Left colon (tissue), 2 donors: ENCODE measurements around the gene CADPS. TPM values are rescaled to one million over a fixed set of nuclear protein-coding genes. Genes with fewer than 3 reads are reported as not detected.

Experiments
- ATAC-seq: fragments of 200-7000 bp; cut with Tn5 transposase; one replicate; pipeline ENCODE4 v1.9.1; 2020; ENCODE audit warnings: mild to moderate bottlenecking, moderate library complexity
- DNase-seq, 2 donors: peaks; one replicate each; pipeline ENCODE4 v3.0.0-alpha.2; 2020
- intact Hi-C, 2 donors: fragments of 100-400 bp; cut with DNase I in 1 of 2; cut with micrococcal nuclease in 1 of 2; formaldehyde crosslinking; loops; one replicate each; pipeline versions ENCODE4 v1.11.2 to v1.14.0; 2022; cut with DNase I, micrococcal nuclease
- total RNA-seq, 2 donors: library from RNA; stranded (reverse); fragmentation: NEBNext Ultra II Directional; extraction: Animal tissue kit (Norgen Biotek cat#: 25700); gene quantifications; one replicate each; pipeline ENCODE4 v1.2.1, GENCODE V29; 2021
- donor health status: DM: no; HTN: no; CAD: no.
- donor health status: DM: yes; HTN: yes; CAD: no.

CADPS gene
- total RNA-seq, 2 donors from 2014 or later = 3.7 to 4.4 TPM

- intact Hi-C loops = no loop called here
- no peak for DNase-seq
- no peak for ATAC-seq
These were observed 251.0 kb downstream of the CADPS start for GRCh38 chr3:62624185-62624584.

- DNase-seq = no peak
- ATAC-seq = peak; percentile 62
- intact Hi-C loops = no loop called here
These were observed 252.6 kb downstream of the CADPS start for GRCh38 chr3:62622553-62623174.

GRCh38 chr3:62621925-62622324 lies 253.3 kb downstream of the CADPS start:
- intact Hi-C loops = no loop called here
- ATAC-seq = no peak
- DNase-seq = no peak

DNA sequence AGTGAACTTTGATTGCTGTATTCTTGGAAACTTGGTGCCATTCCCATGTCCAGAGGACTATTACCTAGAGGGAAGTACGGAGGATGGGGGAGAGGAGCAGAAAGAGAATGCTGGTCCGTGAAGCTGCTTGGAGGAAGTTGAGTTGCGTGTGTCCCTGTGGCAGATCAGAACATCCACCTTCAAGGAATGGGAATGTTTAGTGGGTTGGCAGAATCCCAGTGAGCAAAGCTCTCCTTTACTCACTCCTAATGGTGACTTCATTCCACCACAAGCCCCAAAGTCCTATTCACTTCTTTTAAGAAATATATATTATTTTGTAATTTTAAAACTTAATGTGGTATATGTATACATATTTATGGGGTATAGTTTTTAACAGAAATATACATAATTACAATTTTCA lies 254.0 kb downstream of the CADPS start:
- DNase-seq (no peak), ATAC-seq (no peak)
- intact Hi-C loops = no loop called here

GRCh38 chr3:62615258-62615849 lies 259.9 kb downstream of the CADPS start:
- intact Hi-C loops = no loop called here
- ATAC-seq = no peak
- no peak for DNase-seq

- DNase-seq (no peak), ATAC-seq (no peak)
- intact Hi-C loops = no loop called here
These were observed 260.7 kb downstream of the CADPS start for GRCh38 chr3:62614527-62614926.

DNA sequence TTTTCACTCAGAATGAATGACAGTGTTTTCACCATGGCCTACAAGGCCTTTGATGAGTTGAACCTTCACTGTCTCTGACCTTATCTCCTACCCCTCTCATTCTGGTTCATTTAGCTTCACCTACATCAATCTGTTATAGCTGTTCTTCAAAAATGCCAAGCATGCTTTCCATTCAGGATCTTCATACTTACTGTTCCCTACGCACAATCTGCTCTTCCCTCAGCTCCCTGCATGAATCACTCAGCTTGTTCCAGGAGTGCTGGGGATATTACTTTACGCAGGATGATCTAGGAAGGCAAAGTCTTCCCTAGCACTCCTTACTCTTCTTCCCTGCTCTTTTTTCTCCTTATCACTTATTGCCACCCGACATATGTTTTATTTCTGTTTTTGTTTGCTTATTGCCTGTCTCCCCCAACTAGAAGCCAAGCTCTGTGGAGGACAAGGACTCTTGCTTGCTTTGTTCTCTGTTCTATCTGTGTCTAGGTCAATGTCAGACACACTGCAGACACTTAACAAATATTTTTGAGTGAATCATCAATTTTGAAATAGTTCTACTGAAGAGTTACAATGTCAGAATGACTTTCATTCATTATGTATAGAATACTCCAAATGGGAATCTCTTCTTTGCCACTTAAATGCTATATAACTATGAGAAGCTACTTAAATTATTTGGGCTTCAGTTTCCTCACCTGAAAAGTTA lies 263.5 kb downstream of the CADPS start:
- ATAC-seq = no peak
- no peak for DNase-seq
- intact Hi-C loops = no loop called here

DNA sequence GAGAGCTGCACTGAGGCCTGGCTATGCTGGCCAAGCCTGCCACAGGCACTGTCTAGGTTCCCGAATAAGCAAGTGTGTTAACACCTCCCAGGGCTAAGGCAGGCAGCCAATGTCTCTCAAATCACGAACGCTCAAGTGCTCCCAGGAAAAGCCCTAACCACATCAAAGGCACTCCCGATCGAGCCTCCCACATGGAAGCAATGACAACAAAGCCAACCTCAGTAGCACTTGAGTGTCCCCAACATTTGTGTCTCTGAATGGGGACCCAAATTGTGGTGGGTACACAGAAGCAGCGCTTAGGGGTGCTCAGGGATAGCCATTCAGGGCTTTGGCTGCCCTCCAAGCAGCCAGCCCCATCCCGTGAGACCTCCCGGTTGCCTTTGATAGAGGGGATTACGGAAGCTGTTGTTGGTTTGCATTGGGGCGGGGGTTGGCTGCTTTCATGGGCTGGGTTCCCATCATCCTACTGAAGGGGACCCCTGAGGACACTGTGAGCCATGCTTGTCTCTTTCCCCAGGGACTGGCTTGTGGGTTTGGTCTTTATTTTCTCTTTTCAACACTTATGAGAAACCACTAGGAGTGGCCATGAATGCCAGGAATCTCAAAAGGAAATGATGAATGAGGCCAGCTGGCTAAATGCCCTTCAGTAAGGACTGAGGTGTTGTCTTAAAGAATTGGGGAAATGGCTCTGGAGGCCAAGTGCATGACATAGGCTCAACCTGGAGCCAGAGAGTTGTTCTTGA lies 267.8 kb downstream of the CADPS start:
- ATAC-seq = no peak
- intact Hi-C loops = no loop called here
- no peak for DNase-seq

- intact Hi-C loops = no loop called here
- no peak for ATAC-seq
These were observed 269.7 kb downstream of the CADPS start for GRCh38 chr3:62605413-62606068.

GRCh38 chr3:62604751-62605351 lies 270.4 kb downstream of the CADPS start:
- ATAC-seq (no peak), DNase-seq (no peak)
- intact Hi-C loops = no loop called here

More at GRCh38 chr3:62605413-62606068, 269.7 kb downstream of the CADPS start:
- no peak for DNase-seq

DNA sequence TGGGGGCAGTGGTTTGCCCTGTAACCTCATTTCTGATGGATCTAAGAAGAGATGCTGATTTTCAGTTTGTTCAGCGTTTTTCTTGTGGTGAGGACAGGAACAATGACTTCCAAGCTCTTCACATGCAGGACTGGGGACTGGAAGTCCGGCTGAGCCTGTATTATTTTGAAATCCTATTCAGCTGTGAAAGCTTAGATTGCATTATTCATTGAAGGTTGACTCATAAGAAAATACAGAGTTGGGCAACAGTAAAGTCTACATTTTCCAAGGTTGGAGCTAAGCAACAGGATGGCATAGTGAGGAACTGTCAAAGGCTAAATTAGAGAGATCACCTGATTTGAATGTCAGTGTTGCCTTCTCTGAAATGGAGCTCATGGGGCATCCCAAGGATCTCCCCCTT lies 270.9 kb downstream of the CADPS start:
- intact Hi-C loops = no loop called here
- ATAC-seq (no peak), DNase-seq (no peak)

- intact Hi-C loops = no loop called here
- DNase-seq (no peak), ATAC-seq (no peak)
These were observed 272.2 kb downstream of the CADPS start for GRCh38 chr3:62602987-62603386.

DNA sequence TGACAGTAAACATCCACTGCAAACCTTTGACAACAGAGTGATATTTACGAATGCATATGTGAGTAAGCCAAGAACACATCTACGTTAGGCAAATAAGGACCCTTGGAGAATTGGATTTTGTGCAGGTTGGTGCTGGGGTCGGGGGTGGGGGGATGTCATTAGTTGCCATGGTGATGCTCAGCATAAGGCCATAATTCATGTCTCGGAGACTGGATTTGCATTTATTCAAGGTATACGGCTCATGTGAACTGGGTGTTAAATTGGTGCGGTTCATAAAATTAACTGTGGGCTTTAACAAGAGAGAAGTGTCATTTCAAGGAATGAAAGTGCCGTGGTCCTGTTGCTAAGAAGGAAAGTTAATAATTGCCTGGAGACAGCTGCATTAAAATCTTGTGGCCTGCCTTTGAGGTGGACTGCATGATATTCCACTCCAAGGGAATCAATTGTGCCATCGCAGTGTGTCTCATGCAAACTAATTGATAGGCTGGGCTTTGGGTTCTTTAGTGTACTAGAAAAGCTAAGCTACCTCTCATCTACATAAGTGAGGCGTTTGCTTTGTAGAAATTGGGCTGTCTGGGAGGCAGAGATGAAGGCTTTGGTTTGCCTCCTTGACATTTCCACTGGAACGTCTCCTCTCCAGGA lies 273.0 kb downstream of the CADPS start:
- intact Hi-C loops = no loop called here
- no peak for DNase-seq
- no peak for ATAC-seq

DNA sequence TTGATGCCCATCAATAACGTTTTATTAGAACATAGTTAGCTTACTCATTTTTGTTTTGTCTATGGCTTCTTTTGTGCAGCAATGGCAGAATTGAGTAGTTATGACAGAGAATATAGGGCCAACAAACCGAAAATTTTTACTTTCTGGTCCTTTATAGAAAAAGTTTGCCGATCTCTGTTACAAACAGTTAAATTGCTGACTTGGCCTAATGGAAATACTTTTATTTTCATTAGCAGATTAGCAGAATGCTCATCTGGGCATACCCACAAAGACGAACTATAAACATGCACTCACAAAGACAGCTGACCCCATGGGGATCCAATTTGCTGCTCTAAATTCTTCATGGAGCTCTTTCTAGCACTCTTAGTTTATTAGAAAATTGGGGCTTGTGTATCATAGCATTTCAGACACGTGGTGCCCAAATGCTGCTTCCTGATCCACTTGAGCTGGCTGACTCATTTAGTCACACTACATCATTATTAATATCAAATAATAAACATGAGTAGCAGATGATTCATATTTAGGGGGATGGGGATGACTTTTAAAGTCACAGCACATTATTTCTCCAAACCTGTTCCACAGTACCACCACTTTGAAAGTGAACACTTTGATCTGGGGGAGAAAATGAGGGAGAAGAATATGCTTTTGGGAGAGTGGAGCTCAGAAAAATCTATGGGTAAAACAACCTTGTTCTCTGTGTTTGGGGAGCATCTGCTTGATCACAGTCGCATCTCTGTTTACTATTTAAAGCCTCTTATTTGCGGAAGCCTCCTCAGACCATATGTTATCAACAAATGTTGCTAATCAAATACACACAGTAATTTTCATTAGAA lies 273.8 kb downstream of the CADPS start:
- no peak for DNase-seq
- no peak for ATAC-seq
- intact Hi-C loops = no loop called here

DNA sequence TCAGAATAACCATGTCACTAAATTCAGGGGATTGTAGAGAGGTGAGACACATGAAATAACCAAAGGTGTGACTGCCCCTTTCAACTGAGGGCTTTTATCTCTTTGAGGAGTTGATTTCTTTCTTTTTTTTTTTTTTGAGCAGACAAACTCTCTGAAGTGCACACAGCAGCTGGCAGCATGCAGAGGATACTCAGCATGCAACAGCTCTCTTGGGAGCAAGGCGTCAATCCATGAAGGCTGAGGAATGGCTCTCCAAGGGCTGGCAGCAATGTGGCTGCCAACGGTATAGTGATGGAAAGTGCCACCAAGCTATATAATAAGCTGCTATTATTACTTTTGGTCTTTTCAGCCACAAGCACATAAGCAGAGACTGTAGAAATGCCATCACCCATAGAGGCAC lies 275.2 kb downstream of the CADPS start:
- DNase-seq (no peak), ATAC-seq (no peak)
- intact Hi-C loops = no loop called here

DNA sequence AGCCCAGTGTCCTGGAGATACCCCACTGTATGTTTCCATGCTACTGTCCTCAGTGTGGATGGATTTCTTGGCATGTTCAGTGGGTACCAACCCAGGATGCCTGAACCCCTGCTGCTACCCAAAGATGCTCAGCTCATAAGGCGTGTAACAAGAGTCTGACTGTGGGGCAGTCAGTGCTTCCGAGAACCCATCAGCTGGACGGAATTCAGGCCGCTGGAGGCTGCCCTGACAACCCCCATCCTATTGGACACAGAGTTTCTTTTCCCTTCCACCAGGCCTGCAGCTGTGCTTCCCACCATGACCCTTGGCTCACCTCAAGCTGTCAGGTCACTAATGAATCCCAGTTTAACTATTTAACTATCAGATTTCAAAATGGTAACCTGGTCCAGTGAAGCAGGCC lies 277.7 kb downstream of the CADPS start:
- intact Hi-C loops = no loop called here
- no peak for ATAC-seq
- DNase-seq = no peak

- no peak for ATAC-seq
- no peak for DNase-seq
- intact Hi-C loops = no loop called here
These were observed 282.8 kb downstream of the CADPS start for GRCh38 chr3:62592408-62592807.

- intact Hi-C loops = no loop called here
These were observed 286.1 kb downstream of the CADPS start for GRCh38 chr3:62589078-62589477.

More at GRCh38 chr3:62589078-62589477, 286.1 kb downstream of the CADPS start:
- ATAC-seq = no peak
- no peak for DNase-seq
